Measurements from ENCODE around the gene EBF4. TPM values are rescaled to one million over a fixed set of nuclear protein-coding genes. Genes with fewer than 3 reads are reported as not detected.
A peak's percentile ranks its signal among the peaks of the same experiment; 100 is the strongest.

EBF4 gene, protein sequence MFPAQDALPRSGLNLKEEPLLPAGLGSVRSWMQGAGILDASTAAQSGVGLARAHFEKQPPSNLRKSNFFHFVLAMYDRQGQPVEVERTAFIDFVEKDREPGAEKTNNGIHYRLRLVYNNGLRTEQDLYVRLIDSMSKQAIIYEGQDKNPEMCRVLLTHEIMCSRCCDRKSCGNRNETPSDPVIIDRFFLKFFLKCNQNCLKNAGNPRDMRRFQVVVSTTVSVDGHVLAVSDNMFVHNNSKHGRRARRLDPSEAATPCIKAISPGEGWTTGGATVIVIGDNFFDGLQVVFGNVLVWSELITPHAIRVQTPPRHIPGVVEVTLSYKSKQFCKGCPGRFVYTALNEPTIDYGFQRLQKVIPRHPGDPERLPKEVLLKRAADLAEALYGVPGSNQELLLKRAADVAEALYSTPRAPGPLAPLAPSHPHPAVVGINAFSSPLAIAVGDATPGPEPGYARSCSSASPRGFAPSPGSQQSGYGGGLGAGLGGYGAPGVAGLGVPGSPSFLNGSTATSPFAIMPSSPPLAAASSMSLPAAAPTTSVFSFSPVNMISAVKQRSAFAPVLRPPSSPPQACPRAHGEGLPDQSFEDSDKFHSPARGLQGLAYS
- 10 to 100 TPM in 2 of 3 donors, 1 to 10 TPM in 1; 1.6 to 22.0 (median 22.0) TPM for total RNA-seq

DNA sequence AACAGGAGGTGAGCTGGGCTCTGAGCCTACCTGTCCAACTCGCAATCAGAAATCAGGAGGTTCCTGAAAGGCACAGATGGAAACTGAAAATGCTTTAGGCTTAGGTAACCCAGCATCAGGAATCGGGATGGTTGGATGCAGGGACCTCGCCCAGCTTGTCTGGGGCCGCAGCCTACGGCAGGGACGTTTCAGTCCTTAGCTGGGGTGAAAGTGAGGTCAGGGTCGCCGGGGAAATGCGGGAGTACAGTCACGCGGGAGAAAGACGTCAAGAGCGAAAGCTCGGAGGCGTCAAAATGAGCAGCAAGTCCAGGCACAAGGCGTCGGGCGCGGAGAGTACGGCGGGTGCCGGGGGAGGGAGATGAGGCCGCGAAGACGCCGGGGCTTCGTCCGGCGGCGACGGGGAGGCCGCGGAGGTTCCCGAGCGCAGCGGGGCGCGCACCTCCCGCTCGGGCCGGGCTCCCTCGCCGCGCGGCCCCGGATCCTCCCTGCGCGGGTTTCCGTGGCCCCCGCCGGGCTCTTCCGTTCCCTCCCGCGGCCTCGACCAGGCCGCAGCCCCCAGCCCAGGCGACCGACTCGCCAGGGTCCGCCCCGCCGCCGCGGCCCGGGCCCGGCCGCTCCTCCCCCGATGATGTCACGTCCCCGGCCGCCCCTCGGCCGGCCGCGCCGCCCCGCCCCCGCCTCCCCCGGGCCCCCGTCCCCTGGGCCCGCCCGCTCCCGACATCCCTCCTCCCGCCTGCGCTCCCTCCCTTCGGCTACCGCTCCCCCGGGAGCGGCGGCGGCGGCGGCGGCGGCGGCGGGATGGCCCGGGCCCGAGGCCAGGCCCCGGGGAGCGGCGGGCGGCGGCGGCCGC lies at the start of gene EBF4:
EBF4 (plus strand) TSS at position 745 of the 850 bp plus-strand sequence. CDS start 866 bp downstream, outside the sequence.
- intact Hi-C loops (cut with DNase I; ENCODE audit: low total_unique reads): no loop called here
- Histone ChIP-seq H3K36me3 (no peaks in the 10 kb centered on the region), H3K9me3 (no peaks in the 10 kb centered on the region), H3K4me1 (no peaks in the 10 kb centered on the region), H3K27ac (peak within 1 kb of the TSS; percentile 91 to 92), H3K27me3 (no peaks in the 10 kb centered on the region), H3K4me3 (peak within 1 kb of the TSS; percentile 38 to 68 (median 66))
- DNase-seq (ENCODE audit: low spot score in 2 of 2): peak in 1 of 2 donors; percentile 23
- TF ChIP-seq, protein P1, sequence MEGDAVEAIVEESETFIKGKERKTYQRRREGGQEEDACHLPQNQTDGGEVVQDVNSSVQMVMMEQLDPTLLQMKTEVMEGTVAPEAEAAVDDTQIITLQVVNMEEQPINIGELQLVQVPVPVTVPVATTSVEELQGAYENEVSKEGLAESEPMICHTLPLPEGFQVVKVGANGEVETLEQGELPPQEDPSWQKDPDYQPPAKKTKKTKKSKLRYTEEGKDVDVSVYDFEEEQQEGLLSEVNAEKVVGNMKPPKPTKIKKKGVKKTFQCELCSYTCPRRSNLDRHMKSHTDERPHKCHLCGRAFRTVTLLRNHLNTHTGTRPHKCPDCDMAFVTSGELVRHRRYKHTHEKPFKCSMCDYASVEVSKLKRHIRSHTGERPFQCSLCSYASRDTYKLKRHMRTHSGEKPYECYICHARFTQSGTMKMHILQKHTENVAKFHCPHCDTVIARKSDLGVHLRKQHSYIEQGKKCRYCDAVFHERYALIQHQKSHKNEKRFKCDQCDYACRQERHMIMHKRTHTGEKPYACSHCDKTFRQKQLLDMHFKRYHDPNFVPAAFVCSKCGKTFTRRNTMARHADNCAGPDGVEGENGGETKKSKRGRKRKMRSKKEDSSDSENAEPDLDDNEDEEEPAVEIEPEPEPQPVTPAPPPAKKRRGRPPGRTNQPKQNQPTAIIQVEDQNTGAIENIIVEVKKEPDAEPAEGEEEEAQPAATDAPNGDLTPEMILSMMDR (IDR thresholded peaks at IDR 0.05): no peak
- peak in 2 of 3 donors; percentile 43 to 49 for TF ChIP-seq POLR2AphosphoS5 (IDR thresholded peaks at IDR 0.05)

DNA sequence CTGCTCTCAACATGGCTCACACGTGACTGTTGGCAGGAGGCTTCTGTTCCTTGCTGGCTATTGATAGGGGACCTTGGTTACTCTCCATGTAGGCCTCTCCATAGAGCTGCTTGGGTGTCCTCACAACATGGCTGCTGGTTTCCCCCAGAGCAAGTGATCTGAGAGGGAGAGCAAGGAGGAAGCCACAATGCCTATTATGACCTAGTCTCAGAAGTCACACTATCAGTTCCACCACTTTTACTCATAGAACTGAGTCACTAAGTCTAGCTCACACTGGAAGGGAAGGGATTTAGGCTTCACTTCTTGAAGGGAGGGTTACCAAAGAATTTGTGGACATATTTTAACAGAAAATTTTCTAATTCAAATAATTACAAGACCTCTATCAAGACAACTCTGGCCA lies 48.9 kb upstream of the EBF4 start:
- DNase-seq (ENCODE audit: low spot score in 2 of 2): no peak
- no peaks in the 10 kb centered on the region for H3K36me3 ChIP-seq
- H3K4me3 ChIP-seq: no peak overlapping the region
- TF ChIP-seq, protein P1 (IDR thresholded peaks at IDR 0.05): no peak
- TF ChIP-seq POLR2A (IDR thresholded peaks at IDR 0.05): no peak
- no peak for TF ChIP-seq POLR2AphosphoS5 (IDR thresholded peaks at IDR 0.05)
- intact Hi-C loops (cut with DNase I; ENCODE audit: low total_unique reads): no loop called here
- no peak overlapping the region for H3K27ac ChIP-seq
- H3K27me3 ChIP-seq: no peaks in the 10 kb centered on the region
- H3K4me1 ChIP-seq: no peaks in the 10 kb centered on the region
- H3K9me3 ChIP-seq: no peaks in the 10 kb centered on the region

GRCh38 chr20:2651772-2652723 lies 40.5 kb upstream of the EBF4 start, which contains the start of gene NOP56:
Gene NOP56 (plus strand): TSS chr20:2652632. CDS start chr20:2652661, 29 bp downstream.
- Histone ChIP-seq H3K4me1 (peaks cover 0 to 14% of the 10 kb centered on the region in 2 donors), H3K36me3 (peaks cover 9% of the 10 kb centered on the region), H3K27ac (peak within 1 kb of the TSS; percentile 81 to 92), H3K27me3 (no peaks in the 10 kb centered on the region), H3K9me3 (no peaks in the 10 kb centered on the region), H3K4me3 (peak within 1 kb of the TSS; percentile 88 to 92 (median 91))
- peak; percentile 71 to 81 (median 73) for TF ChIP-seq POLR2AphosphoS5 (IDR thresholded peaks at IDR 0.05)
- TF ChIP-seq, protein P1 (IDR thresholded peaks at IDR 0.05): no peak
- DNase-seq (ENCODE audit: low spot score in 2 of 2): peak; percentile 87 to 88
- intact Hi-C loops (cut with DNase I; ENCODE audit: low total_unique reads): no loop called here

GRCh38 chr20:2652724-2653555 lies 39.6 kb upstream of the EBF4 start:
- no peaks in the 10 kb centered on the region for H3K27me3 ChIP-seq
- H3K9me3 ChIP-seq: no peaks in the 10 kb centered on the region
- TF ChIP-seq POLR2A (IDR thresholded peaks at IDR 0.05) (no peak), POLR2AphosphoS5 (IDR thresholded peaks at IDR 0.05) (no peak)
- TF ChIP-seq, protein P1 (IDR thresholded peaks at IDR 0.05): no peak
- peak overlapping the region; percentile 81 to 92 for H3K27ac ChIP-seq
- intact Hi-C loops (cut with DNase I; ENCODE audit: low total_unique reads): no loop called here
- H3K36me3 ChIP-seq: peaks cover 9% of the 10 kb centered on the region
- DNase-seq (ENCODE audit: low spot score in 2 of 2): no peak
- peak overlapping the region; percentile 88 to 92 (median 91) for H3K4me3 ChIP-seq
- peaks cover 0 to 14% of the 10 kb centered on the region in 2 donors for H3K4me1 ChIP-seq
